Skin of body (tissue), 2 donors: Measurements from ENCODE around the gene RBM39. TPM values are rescaled to one million over a fixed set of nuclear protein-coding genes. Genes with fewer than 3 reads are reported as not detected.
"Not testable (repeated sequence)": the region's sequence is repeated elsewhere in the genome, so short reads cannot be mapped to it uniquely, and the experiment has no call there.

Experiments used
- DNase-seq: peaks from one replicate; lab custom pipeline; 2025; lab: John Stamatoyannopoulos, UW
- total RNA-seq: library from RNA; depleted of rRNA; stranded (reverse); fragments of >200 nt; gene quantifications from one replicate; pipeline ENCODE4 v1.2.3, GENCODE V29; 2014

RBM39 gene
- total RNA-seq, 1 donor from 2014 or later, result 429 TPM

DNA sequence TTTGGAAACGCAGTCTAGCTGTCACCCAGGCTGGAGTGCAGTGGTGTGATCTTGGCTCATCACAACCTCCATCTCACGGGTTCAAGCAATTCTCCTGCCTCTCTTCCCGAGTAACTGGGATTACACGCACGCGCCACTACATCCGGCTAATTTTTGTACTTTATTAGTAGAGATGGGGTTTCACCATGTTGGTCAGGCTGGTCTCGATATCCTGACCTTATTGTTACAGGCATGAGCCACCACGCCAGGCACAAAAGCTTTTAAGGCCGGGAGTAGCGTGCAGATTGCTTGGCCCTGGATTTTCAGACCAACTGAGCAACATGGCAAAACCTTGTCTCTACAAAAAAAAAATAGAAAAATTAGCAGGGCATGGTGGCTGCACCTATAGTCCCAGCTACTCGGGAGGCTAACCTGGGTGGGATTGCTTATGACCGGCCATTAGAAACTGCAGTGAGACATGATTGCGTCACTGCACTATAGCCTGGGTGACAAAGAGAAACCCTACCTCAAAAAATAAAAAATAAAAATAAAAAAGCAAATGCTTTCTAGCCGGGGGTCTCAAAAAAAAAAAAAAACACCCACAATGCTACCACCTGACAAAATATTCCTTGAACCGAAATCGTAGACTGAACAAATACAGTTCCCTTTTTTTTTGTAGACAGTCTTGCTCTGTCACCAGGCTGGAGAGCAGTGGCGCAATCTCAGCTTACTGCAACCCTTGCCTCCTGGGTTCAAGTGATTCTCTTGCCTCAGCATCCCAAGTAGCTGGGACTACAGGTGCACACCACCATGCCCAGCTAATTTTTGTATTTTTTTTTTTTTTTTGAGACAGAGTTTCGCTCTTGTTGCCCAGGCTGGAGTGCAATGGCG, 15.0 kb downstream of the RBM39 start:
- no peak for DNase-seq

DNA sequence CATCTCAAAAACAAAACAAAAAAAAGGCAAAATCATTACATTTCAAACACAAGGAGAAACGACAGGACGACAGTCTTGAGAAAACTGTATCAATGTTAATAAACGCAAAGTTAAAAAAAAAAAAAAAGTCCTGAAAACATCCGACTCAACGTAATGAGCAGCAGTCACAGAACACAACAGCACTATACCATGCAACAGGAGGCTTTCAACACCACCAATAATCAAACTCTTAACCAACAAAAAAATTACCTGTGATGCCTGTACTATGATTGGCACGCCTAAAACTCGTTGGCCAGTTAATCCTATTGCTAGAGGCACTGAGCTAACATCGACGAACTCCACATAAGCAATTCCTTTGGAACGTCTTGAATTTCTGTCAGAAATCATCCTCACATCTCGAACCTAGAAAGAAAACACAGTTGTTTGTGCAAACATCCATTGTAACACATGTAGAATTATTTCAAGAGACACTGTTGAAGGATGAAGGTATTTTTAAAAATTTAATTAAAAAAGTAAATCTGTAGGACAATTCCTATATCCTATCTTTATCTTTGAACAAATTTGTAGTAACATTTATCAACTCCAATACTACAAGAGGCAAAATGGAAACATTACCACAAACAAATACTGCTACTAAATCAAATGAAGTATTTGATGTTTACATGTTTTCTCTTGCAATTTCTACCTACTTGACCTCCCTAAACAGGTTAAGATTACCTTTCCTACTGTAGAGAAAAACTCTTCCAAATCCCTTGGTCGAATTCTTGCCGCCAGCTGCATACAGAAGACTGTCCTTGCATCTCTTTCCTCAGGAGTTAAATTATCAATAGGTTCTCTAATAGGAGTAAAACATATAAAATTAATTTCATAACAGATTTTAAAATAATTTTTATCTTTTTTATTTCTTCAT, 17.5 kb downstream of the RBM39 start:
- no peak for DNase-seq

DNA sequence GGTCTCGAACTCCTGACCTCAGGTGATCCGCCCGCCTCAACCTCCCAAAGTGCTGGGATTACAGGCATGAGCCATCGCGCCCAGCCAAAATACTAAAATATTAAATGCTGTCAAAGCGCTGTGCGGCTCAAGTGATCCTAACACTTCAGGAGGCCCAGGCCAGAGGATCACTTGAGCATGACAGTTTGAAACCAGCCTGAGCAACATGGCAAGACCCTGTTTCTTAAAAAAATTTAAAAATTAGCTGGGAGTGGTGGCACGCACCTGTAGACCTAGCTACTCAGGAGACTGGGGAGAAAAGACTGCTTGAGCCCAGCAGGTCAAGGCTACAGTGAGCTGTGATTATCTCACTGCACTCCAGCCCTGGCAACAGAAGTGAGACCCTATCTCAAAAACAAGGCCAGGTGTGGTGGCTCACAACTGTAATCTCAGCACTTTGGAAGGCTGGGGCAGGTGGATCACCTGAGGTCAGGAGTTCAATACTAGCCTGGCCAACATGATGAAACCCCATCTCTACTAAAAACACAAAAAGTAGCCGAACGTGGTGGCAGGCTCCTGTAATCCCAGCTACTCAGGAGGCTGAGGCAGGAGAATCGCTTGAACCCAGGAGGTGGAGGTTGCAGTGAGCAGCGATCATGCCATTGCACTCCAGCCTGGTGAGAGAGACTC, 18.3 kb downstream of the RBM39 start:
- not testable (repeated sequence) for DNase-seq

DNA sequence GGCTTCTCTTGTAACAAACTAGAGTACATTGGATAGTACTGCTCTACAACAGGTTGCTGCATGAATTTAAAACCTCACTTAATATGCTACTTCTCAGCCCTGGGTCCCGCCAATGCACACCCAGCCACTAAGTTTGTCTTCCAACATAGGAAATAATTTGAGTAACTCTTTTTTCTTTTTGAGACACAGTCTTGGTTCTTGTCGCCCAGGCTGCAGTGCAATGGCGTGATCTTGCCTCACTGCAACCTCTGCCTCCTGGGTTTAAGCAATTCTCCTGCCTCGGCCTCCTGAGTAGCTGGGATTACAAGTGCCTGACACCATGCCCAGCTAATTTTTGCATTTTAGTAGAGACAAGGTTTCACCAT, 18.8 kb downstream of the RBM39 start:
- DNase-seq, result not testable (repeated sequence)

DNA sequence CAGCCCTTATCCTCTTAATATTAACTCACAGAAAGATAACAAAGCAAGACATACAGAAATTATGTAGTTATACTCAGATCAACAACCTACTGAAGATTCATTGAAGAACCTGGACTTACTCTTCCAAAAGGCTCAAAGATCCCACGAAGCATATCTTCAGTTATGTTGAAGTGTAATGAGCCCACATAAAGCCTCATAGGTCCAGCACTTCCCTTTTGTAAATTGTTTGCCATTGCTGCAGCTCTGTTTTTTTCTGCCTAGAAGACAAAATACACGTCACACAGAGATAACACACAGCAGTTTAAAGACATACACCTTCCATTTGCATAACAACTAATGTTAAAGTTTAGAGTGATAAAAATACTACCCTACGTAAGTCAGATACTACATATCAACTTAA, 20.4 kb downstream of the RBM39 start:
- no peak for DNase-seq

DNA sequence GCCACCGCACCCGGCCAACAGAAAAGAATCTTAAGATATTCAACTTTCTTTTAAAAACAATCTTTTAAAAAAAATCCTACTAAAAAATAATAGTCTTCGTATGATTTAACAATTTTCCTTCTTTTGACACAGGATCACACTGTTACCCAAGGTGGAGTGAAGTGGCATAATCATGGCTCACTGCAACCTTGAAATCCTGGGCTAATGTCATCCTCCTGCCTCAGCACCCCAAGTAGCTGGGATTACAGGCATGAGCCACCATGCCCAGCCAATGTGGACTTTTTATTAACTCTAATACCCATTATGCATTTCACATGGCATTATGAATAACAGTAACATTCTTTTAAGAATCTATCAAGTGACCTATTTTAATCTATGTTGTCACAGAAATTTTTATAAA, 20.8 kb downstream of the RBM39 start:
- no peak for DNase-seq

DNA sequence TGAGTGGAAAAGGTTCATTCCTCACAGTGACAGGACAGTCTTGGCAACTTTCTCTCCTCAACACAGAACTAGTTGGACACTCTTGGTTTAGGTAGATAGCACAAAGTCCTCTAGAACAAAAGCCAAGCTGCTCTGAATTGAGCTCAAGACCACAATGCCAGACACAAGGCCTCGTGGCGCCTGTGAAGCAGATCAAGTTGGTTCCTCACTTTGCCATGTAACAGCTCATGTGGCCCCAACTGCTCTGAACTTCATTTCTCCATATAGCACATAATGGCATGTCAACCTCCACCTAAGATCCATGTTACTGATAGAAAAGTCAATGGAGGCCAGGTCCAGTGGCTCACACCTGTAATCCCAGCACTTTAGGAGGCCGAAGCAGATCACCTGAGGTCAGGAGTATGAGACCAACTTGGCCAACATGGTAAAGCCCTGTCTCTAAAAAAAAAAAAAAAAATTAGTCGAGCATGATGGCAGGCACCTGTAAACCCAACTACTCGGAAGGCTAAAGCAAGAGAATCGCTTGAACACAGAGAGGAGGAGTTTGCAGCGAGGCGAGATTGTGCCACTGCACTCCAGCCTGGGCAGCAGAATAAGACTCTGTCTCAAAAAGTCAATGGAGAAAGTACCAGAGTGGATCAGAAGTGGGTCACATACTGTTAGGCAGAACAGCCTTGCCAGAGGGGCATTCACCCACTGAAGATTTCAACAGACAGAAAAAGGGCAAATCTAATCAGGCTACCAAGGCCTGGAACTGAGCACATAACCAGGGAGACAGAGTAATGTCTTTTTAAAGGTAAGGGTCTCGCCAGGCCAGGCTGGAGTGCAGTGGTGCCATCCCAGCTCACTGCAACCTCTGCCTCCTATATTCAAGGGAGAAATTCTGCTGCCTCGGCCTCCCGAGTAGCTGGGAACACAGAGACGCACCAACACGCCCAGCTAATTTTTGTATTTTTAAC, 21.6 kb downstream of the RBM39 start:
- no peak for DNase-seq

DNA sequence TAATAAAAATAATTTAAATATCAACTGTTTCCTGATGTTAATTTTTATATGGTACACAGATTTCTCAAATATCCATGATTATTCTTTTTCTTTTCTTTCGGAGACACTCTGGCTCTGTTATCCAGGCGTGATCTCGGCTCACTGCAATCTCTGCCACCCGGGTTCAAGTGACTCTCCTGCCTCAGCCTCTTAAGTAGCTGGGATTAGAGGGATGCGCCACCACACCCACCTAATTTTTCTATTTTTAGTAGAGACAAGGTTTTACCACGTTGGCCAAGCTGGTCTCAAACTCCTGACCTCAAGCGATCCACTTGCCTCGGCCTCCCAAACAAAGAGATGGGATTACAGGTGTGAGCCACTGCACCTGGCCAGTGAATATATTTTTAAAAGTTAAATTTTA, 22.3 kb downstream of the RBM39 start:
- no peak for DNase-seq

DNA sequence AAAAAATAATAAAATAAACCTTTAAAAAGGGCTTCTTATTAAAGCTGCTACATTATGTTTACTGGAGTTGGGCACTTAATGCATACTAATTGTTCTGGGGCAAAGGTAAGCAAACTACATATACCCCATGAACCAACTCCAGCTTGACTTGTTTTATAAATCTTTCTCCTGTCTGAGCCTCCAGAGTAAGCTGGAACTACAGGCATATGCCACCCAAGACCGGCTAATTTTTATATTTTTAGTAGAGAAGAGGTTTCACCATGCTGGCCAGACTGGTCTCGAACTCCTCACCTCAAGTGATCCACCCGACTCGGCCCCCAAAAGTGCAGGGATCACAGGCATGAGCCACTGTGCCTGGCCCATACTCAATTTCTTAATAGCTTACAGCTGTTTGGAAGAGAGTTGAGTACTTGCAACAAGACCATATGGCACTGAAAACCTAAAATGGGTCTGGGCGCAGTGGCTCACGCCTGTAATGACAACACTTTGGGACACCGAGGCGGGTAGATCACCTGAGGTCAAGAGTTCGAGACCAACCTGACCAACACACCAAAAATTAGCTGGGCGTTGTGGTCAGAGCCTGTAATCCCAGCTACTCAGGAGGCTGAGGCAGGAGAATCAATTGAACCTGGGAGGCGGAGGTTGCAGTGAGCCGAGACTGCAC, 23.0 kb downstream of the RBM39 start:
- DNase-seq, result no peak

DNA sequence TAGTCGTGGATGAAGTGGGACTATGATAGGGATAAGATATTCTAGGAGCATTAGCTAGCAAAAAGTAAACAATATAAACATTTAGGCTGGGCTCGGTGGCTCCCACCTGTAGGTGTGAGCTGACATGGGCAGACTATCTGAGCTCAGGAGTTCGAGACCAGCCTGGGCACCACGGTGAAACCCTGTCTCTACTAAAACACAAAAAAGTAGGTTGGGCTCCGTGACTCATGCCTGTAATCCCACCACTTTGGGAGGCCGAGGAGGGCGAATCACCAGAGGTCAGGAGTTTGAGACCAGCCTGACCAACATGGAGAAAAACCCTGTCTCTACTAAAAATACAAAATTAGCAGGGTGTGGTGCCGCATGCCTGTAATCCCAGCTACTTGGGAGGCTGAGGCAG, 23.7 kb downstream of the RBM39 start:
- not testable (repeated sequence) for DNase-seq

DNA sequence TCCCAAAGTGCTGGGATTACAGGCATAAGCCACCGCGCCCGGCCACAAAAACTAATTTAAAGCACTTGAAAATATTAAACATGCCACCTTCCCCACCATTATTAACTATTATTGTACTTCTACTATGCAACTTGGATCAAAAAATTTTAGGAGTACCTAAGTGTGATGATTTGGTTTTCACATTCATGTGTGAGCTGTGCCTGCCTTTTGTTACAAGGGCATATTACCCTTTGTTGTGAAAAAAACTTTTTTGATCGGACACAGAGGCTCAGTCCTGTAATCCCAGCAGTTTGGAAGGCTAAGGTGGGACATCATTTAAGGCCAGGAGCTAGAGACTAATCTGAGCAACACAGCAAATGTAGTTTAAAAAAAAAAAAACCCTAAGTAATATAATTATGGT, 25.7 kb downstream of the RBM39 start:
- no peak for DNase-seq

DNA sequence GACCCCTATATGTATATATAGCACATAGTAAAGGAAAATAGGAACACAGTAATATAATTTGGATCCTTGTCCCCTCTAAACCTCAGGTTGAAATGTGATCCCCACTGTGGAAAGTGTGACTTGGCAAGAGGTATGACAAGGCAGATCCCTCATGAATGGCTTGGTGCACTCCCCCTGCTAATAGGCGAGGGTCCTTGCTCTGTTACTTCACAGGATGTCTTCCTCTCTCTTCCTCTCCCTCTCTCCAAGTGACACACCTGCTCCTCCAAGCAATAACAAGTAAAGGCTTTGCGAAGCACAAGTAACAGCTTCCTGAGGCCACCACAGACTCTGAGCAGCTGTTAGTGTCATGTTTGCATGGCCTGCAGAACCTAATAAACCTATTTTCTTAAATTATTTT, 26.4 kb downstream of the RBM39 start:
- DNase-seq, result no peak

DNA sequence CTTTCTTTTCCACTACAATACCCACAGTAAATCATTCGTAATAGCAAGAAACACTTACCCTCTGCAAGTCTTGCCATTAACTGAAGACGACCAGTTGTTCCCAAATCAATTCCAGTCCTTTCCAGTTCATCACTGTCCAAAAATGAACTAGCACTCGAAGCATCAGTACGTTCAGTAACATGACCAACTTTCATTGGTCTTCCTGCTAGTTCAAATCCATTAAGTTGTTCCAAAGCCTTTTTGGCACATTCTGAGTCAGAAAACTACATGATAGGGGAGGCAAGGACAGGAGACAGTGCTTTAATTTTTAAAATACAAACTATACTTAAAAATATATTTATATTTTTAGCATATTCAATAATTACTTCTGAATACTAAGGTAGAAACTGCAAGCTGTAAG, 27.9 kb downstream of the RBM39 start:
- no peak for DNase-seq

DNA sequence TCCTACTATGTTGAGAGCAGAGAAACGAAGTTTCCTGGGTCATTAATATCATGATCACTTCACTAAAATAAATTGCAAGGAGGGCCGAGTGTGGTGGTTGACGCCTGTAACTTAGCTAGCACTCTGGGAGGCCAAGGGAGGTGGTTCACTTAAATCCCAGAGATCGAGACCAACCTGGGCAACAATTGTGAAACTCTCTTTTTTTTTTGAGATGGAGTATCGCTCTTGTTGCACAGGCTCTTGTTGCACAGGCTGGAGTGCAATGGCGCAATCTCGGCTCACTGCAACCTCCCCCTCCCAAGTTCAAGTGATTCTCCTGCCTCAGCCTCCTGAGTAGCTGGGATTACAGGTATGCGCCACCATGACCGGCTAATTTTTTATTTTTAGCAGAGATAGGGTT, 28.9 kb downstream of the RBM39 start:
- DNase-seq, result not testable (repeated sequence)

DNA sequence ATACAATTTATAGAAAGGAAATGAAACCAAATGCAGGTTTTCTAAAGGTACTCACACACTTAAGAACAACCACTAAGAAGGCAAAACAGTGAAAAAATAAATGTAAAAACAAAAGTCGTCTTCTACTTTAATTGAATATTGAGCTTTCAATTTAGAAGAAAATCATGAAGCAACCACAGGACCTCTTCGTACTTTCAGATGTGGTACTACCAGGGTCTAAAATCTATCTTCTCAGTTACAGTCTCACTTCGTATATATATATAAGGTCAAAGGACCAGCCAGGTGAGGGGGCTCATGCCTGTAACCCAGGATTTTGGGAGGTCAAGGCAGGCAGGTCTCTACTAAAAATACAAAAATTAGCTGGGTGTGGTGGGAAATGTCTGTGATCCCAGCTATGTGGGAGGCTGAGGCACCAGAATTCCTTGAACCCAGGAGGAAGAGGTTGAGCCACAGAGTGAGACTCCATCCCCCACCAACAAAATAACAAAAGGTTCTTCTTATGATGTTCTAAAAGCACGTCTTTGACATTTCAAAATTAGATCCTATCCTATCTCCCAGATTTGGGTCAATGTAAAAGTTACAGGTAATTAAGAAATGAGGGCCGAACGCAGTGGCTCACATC, 30.4 kb downstream of the RBM39 start:
- DNase-seq, result no peak

DNA sequence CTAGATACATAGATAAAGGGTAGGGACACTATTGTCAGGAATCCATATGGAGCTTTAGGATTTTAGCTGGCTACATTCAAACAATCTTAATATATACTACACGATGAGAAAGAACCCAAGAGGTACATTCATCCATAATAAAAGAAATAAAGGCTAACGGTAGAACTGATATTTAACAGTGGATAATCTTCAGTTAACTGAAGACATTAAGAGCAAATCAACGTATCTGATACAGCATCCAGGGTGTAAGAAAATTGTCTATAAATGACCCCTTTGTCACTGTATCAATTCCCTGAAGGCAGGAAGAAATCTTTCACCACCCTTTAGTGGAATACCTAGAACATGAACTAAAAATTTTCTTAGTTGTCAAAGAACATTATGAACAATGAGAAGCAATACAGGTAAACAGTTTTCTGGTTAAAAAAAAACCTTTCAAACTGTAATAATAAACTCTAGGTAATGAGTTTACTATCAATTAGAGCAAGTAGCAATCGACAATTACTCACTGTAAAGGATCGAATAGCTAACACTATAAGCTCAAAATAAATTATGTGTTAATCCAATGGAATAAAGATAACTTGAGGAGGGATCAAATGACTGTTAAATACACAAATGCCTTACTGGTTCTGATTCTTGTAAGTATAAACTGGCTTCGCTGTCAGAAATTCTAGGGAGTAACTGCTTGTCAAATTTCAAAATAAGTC, 31.0 kb downstream of the RBM39 start:
- DNase-seq, result no peak

DNA sequence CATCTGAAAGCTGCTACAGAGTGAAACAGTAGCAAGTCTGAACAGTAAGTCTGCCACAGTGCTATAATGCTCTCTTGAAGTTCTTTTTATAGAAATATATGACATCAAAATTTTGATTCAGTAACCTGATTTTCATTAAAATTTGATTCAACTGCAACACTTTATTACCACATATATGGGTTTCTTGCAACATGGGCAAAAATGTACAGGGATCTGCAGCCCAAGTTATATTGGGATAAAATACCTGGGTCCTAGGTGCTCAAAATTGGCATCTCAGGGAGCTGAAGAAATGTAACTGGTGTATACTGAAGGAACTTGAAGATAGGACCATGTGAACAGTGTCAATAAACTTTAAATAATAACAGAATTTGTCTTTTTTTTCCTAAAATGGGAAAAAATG, 32.0 kb downstream of the RBM39 start:
- no peak for DNase-seq

DNA sequence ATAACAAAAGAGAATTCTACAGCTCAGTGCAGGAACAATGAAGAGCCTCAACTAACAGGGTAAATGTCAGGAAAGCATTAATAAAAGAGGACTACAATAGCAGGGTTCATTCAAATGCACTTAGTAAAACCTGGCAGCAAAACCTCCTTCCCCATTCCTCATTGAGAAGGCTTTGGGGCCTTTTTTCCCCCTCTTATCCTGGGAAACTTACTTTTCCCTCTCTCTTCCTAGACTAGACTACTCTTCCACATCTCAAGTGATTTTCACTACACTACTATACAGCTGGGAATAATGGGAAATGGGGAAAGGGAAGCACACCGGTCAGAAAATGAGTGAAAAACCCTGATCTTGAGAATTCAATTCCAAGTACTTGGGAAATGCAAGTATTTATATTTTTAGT, 32.8 kb downstream of the RBM39 start:
- DNase-seq, result no peak

DNA sequence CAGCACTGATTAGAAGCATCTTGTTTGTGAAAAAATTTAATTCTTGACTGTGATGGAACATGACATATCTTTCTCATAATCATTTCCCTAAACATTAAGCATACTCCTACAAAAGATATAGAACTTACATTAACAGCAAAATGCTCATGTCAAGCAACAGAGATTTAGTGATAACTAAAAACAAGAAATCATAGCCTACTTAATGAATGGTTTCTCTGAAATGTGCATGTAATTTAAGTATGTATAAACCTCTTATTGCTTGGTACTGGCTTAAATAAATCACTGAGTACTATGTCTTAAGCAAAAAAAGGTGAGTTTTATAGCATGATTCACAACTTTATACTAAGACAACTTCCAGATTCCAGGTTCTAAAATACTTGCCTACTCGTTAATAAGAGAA, 33.6 kb downstream of the RBM39 start:
- no peak for DNase-seq
